Putamen (tissue), 1 donor: ENCODE measurements around the gene RBM19.
"Not testable (repeated sequence)": the region's sequence is repeated elsewhere in the genome, so short reads cannot be mapped to it uniquely, and the experiment has no call there.

Experiments used
- DNase-seq: peaks from one replicate; pipeline ENCODE4 v3.0.0-alpha.2; 2016; ENCODE audit warnings: low spot score

The RBM19 gene

GRCh38 chr12:113831476-113831875 lies 134.6 kb downstream of the RBM19 start:
- DNase-seq: no peak

GRCh38 chr12:113831016-113831415 lies 135.1 kb downstream of the RBM19 start:
- no peak for DNase-seq

GRCh38 chr12:113829212-113829611 lies 136.9 kb downstream of the RBM19 start:
- no peak for DNase-seq

- DNase-seq: no peak
Measured at GRCh38 chr12:113827539-113828114, 138.5 kb downstream of the RBM19 start.

- no peak for DNase-seq
Measured at GRCh38 chr12:113826805-113827538, 139.2 kb downstream of the RBM19 start.

- no peak for DNase-seq
Measured at GRCh38 chr12:113825705-113826104, 140.4 kb downstream of the RBM19 start.

GRCh38 chr12:113823816-113824215 lies 142.3 kb downstream of the RBM19 start:
- DNase-seq: no peak

GRCh38 chr12:113823016-113823415 lies 143.1 kb downstream of the RBM19 start:
- no peak for DNase-seq

- DNase-seq: no peak
Measured at GRCh38 chr12:113820842-113821241, 145.3 kb downstream of the RBM19 start.

GRCh38 chr12:113820309-113820708 lies 145.8 kb downstream of the RBM19 start:
- DNase-seq: no peak

- no peak for DNase-seq
Measured at GRCh38 chr12:113819495-113819894, 146.6 kb downstream of the RBM19 start.

- no peak for DNase-seq
Measured at GRCh38 chr12:113818833-113819232, 147.3 kb downstream of the RBM19 start.

GRCh38 chr12:113818283-113818682 lies 147.8 kb downstream of the RBM19 start:
- no peak for DNase-seq

GRCh38 chr12:113816866-113817265 lies 149.3 kb downstream of the RBM19 start:
- no peak for DNase-seq

- DNase-seq: no peak
Measured at GRCh38 chr12:113815031-113815430, 151.1 kb downstream of the RBM19 start.

GRCh38 chr12:113813229-113813541 lies 152.9 kb downstream of the RBM19 start:
- no peak for DNase-seq

GRCh38 chr12:113812411-113813228 lies 153.5 kb downstream of the RBM19 start:
- DNase-seq: no peak

GRCh38 chr12:113809462-113810220 lies 156.5 kb downstream of the RBM19 start:
- not testable (repeated sequence) for DNase-seq

GRCh38 chr12:113808095-113808951 lies 157.8 kb downstream of the RBM19 start:
- DNase-seq: no peak

GRCh38 chr12:113805673-113806072 lies 160.5 kb downstream of the RBM19 start:
- DNase-seq: no peak

GRCh38 chr12:113804961-113805600 lies 161.0 kb downstream of the RBM19 start:
- DNase-seq: no peak
